ENCODE measurements around the gene GPX2. TPM values are rescaled to one million over a fixed set of nuclear protein-coding genes. Genes with fewer than 3 reads are reported as not detected.

GPX2 gene
- total and polyA plus RNA-seq, 2 of the 8 experiments (the other 6 are each of a cell fraction or from before 2014, with no cell fraction given): 0.30 to 0.89 TPM

DNA sequence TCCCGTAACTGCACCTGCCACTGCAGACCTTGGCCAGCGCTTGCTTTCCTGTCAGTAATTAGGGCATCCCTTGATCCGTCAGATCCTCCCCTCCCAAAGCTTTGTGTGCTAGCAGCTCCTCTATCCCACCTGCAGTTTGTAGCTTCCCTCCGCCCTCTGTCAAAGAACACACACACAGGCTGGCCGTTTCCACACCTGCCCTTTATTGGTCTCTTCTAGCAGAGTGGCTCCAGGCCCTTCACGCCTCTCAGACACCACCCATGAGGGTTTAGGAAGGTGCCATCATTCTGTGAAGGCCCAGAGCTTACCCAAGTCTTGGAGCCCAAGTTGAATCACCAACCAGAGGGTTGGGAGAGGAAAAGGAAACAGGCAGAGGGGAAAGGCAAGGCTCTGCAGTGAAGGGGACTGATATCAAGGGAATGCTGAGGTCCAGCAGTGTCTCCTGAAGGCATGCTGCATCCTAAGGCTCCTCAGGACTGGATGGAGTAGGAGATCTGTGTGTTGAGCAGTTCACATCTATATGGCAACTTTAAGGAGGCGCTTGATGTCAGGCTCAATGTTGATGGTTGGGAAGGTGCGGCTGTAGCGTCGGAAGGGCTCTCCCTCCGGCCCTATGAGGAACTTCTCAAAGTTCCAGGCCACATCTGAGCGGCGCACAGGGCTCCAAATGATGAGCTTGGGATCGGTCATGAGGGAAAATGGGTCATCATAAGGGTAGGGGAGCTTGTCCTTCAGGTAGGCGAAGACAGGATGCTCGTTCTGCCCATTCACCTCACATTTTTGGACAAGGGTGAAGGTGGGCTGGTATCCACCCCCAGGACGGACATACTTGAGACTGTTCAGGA is 3.4 kb downstream of the GPX2 start:
- H3K4me3 ChIP-seq (ENCODE audit: extremely low read depth in 1 of 4, insufficient read depth in 2 of 4, low read depth in 3 of 4, low read length in 4 of 4): no peak overlapping the region
- H2AK5ac ChIP-seq (ENCODE audit: low read depth, low read length): no peak overlapping the region
- FAIRE-seq (no peak), DNase-seq (ENCODE audit: low read depth in 1 of 2, low spot score in 2 of 2) (no peak)
- no peak overlapping the region for H2BK20ac ChIP-seq (ENCODE audit: low read length)
- no peak overlapping the region for H3K27ac ChIP-seq (ENCODE audit: low read depth, low read length)
- no peak overlapping the region for H3K4ac ChIP-seq (replicated peaks; ENCODE audit: insufficient read length, low read depth, low read length)
- no peak overlapping the region for H2BK12ac ChIP-seq (ENCODE audit: low read depth, low read length)
- H3K23me2 ChIP-seq (ENCODE audit: low read depth, low read length): no peaks in the 10 kb centered on the region; the same call in 1 of the 2 replicates
- no peaks in the 10 kb centered on the region for H4K20me1 ChIP-seq (replicated peaks in 1 of 2; ENCODE audit: control insufficient read depth in 1 of 2, insufficient read depth in 2 of 2, low read length in 2 of 2)
- no peak overlapping the region for H2BK120ac ChIP-seq (replicated peaks; ENCODE audit: low read depth, low read length)
- no peak overlapping the region for H2BK5ac ChIP-seq (ENCODE audit: low read depth, low read length)
- H3K27me3 ChIP-seq (replicated peaks in 1 of 4; ENCODE audit: control insufficient read depth in 3 of 4, extremely low read depth in 1 of 4, insufficient read depth in 3 of 4, low read length in 3 of 4): no peaks in the 10 kb centered on the region
- ChIA-PET CTCF (ENCODE audit: partially characterized antibody) (interaction anchor here (0.7 to 2.1 kb wide), 9 partner anchors 17 to 172 kb away, joined by 3 to 7 read pairs (median 4); no protein-coding TSS in a partner anchor), POLR2A (ENCODE audit: partially characterized antibody) (interaction anchor here (0.6 to 1.5 kb wide), 4 partner anchors 10 to 237 kb away, joined by 3 read pairs; no protein-coding TSS in a partner anchor)
- H3K23ac ChIP-seq (ENCODE audit: insufficient read length): no peak overlapping the region
- 88% methylated on average over 17 of the region's 17 CpGs; no CpG with 5 or more reads in 1 of the 2 experiments for WGBS, 2 experiments (ENCODE audit: extremely low coverage in 1 of 2, insufficient coverage in 1 of 2, insufficient read length in 1 of 2, insufficient replicate concordance in 2 of 2, low coverage in 1 of 2, low lambda C conversion rate in 2 of 2, missing lambda C conversion rate in 1 of 2)
- H3K36me3 ChIP-seq (ENCODE audit: control insufficient read depth in 2 of 4, insufficient read depth in 4 of 4, low read length in 3 of 4): 0 out of 8 replicates have a peak, but pooled peaks cover 0 to 8% (median 0%) of the 10 kb centered on the region in 4 experiments
- H2AFZ ChIP-seq (ENCODE audit: low read length): no peak overlapping the region
- no peak overlapping the region for H3K9ac ChIP-seq (replicated peaks in 1 of 4; ENCODE audit: extremely low read depth in 1 of 4, low read depth in 3 of 4, low read length in 3 of 4)
- H3K9me3 ChIP-seq (ENCODE audit: insufficient read depth in 2 of 2, low read depth in 1 of 2, low read length in 1 of 2): no peaks in the 10 kb centered on the region
- H4K91ac ChIP-seq (replicated peaks; ENCODE audit: insufficient read length, low read length): no peak overlapping the region
- H4K8ac ChIP-seq (ENCODE audit: extremely low read depth, insufficient read depth, low read length): no peak overlapping the region
- H3K79me1 ChIP-seq (ENCODE audit: low read depth, low read length): no peaks in the 10 kb centered on the region; the same call in 1 of the 2 replicates
- H3K79me2 ChIP-seq (ENCODE audit: control insufficient read depth in 1 of 2, insufficient read depth in 2 of 2, low read length in 2 of 2): no peaks in the 10 kb centered on the region
- no peak overlapping the region for H3K14ac ChIP-seq (ENCODE audit: insufficient read length)
- no peak overlapping the region for H2BK15ac ChIP-seq (ENCODE audit: low read length)
- peaks cover 0 to 8% (median 2%) of the 10 kb centered on the region in 4 experiments; a peak in 4 of 7 replicates for H3K4me1 ChIP-seq (replicated peaks in 1 of 4; ENCODE audit: control insufficient read depth in 3 of 4, insufficient read depth in 4 of 4, low read length in 3 of 4)
- H3K4me2 ChIP-seq (ENCODE audit: insufficient read depth in 1 of 2, low read depth in 2 of 2, low read length in 2 of 2): no peak overlapping the region
- no peak overlapping the region for H3K18ac ChIP-seq (ENCODE audit: extremely low read depth, low read length)
- no peak overlapping the region for H3K56ac ChIP-seq (replicated peaks; ENCODE audit: insufficient read length, low read depth, low read length)
- no peak overlapping the region for H4K5ac ChIP-seq (ENCODE audit: insufficient read length, low read depth, low read length)
- no peak for TF ChIP-seq BACH1 (IDR thresholded peaks at IDR 0.05; ENCODE audit: low read length)
- TF ChIP-seq SUZ12 (IDR thresholded peaks at IDR 0.05; ENCODE audit: low read length): no peak
- no peak for TF ChIP-seq ASH2L (IDR thresholded peaks at IDR 0.05; ENCODE audit: low read length)
- TF ChIP-seq TAF1 (IDR thresholded peaks at IDR 0.05; ENCODE audit: low read depth, low read length): no peak
- TF ChIP-seq BRCA1 (IDR thresholded peaks at IDR 0.05; ENCODE audit: low read depth, low read length): no peak
- TF ChIP-seq TAF7 (optimal IDR thresholded peaks at IDR 0.05; ENCODE audit: borderline replicate concordance, low read depth, low read length): no peak
- no peak for TF ChIP-seq KDM1A (IDR thresholded peaks at IDR 0.05; ENCODE audit: borderline replicate concordance, low read length)
